GM18907 (cell line): ENCODE results near the gene RASAL2.

Experiments
- ATAC-seq: cut with Tn5 transposase; IDR thresholded peaks from one replicate; pipeline ENCODE4 v1.9.1; 2021; ENCODE audit warnings: mild to moderate bottlenecking, moderate library complexity; ENCODE audit not compliant: unreplicated experiment

Gene RASAL2

DNA sequence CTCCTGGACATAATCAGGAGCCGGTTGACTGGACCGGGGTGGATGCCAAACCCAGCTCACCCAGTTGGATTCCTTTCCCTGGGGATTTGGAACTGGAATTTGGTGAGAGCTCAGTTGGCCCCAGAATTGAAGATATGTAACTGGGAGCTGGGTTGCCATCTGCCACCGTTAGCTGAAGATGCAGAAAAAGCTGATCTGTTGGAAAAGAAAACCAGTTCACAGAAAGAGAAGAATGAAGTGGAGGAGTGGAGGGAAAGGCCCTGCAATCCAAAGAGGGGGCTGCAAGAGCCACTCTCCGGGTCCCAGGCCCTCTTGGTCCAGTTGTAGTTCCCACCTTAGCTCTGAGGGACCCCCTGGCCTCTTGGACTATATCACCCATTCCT is 435.0 kb downstream of the RASAL2 start:
- no peak for ATAC-seq

GRCh38 chr1:178529364-178530036 is 435.6 kb downstream of the RASAL2 start:
- ATAC-seq, result no peak

DNA sequence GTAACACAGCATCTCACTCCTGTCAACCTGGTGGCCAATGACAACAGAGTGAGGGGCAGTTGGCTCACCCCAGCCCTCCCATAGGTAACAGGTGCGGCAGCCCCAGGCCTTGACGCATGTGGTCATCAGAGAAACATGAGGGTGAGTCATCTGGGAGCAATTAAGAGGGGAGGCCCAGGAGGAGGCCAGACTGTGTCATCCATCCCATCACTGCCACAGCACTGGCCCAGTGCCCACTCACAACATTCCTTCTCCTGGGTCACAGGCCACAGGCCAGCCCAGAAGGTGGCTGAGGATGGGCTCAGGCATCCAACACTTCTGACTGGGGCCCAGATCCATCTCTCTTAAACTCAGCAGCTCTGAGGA is 436.1 kb downstream of the RASAL2 start:
- ATAC-seq, result no peak

DNA sequence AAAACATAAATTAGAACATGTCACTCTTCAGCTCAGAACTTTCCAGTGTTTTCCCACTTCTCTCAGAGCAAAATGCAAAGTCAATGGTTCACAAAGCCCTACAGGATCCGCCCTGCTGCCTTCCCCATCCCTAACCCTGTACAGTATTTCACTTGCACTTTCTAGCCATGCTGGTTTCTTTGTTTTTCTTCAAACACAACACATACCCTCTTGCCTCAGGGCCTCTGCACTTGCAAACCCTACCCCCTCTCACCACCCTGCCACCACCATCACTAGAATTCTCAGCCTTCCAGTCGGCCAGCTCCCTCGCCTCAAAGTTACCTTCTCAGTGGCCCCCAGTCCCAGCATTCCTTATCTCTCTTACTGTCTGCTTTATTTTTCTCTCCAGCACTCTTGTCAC is 436.6 kb downstream of the RASAL2 start:
- no peak for ATAC-seq

DNA sequence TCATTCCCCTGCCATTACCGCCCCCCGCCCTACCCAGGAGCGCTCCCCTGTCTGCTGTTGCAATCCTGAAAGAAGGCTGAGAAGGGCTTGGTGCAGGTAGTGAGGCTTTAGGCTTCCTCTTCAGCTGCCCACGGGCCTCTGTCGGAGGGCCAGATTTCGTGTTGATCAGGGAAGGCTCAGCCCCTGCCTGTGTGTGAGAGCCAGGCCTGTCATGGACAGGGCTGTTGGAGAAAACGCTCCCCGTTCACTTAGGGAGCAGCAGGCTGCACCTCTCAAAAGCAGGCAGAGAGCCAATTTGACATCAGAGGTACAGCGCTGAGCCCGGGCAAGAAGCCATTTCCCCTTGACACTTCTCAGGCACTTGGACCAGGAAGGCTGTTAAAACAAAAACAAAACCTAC is 438.0 kb downstream of the RASAL2 start:
- peak; percentile 30 for ATAC-seq

DNA sequence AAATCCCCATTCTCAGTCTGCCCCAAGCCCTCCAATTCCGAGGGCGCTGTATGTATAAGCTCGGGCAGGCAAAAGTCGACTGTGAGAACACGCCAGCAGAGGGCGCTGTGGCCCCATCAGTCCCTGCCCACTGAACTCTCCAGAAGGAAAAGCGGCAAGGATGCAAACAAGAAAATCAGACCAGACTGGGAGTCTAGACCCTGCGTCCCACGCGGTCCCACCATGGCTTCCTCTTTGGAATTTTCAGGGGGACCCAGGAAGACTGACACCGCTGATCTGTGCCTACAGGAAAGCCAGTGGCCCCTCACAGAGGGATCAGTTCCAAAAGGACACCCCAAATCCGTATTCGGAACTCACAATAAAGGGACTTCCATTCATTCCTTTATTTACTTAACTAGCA is 438.5 kb downstream of the RASAL2 start:
- ATAC-seq, result peak; percentile 83

GRCh38 chr1:178533121-178533946 is 439.4 kb downstream of the RASAL2 start:
- no peak for ATAC-seq
